ENCODE data around the gene AFAP1L1. TPM values are rescaled to one million over a fixed set of nuclear protein-coding genes. Genes with fewer than 3 reads are reported as not detected.

Gene AFAP1L1
- total and polyA plus RNA-seq, 9 of the 15 experiments (the other 6 are each of a cell fraction or from before 2014, with no cell fraction given): 0.01 to 0.12 (median 0.03) TPM; not detected in 4

DNA sequence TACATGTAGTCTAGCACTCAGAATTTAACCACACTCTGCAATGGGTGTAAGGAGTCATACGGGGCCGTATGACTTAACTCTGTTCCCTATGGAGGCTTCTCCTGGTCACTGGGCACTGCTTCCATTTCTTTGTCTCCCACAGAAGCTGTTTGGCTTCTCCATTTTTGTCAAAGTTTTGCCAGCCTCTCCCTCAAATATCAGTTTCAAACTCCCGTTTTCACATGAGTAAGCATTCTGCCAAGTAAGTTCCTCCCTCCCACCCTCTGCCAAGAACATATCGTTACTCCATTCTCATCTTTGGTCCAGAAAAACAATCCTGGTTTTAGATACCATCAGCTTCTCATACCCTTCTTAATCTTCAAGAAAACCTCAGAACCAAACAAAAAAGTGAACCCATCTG lies 6.1 kb downstream of the AFAP1L1 start:
- H3K9me3 ChIP-seq (replicated peaks; ENCODE audit: control insufficient read depth, insufficient read depth, low read depth, low read length): no peaks in the 10 kb centered on the region
- no TSS peak for BruUV-seq (replicated peaks)
- H4K20me1 ChIP-seq (replicated peaks; ENCODE audit: control insufficient read depth, insufficient read depth, low read length): no peaks in the 10 kb centered on the region
- no peaks in the 10 kb centered on the region for H3K36me3 ChIP-seq (ENCODE audit: control insufficient read depth, insufficient read depth, low read length)
- in situ Hi-C loops (cut with MboI) (no loop called here), intact Hi-C loops (cut with micrococcal nuclease) (no loop called here)
- no peaks in the 10 kb centered on the region for H3K79me2 ChIP-seq (ENCODE audit: control insufficient read depth, insufficient read depth, low read length)
- WGBS (ENCODE audit: insufficient coverage, low coverage, missing lambda C conversion rate): 2% methylated on average over 4 of the region's 4 CpGs
- no peak overlapping the region for H3K4me2 ChIP-seq (ENCODE audit: insufficient read depth, low read length)
- H3K27ac ChIP-seq (ENCODE audit: extremely low read depth, low read depth, low read length): no peak overlapping the region
- no peak for FAIRE-seq
- H3K9me1 ChIP-seq (ENCODE audit: control insufficient read depth, insufficient read depth, low read length): no peaks in the 10 kb centered on the region
- no peak for ATAC-seq
- CTCF ChIA-PET (ENCODE audit: low intra/inter-chr PET ratio): no interaction called here
- H3K4me3 ChIP-seq: no peak overlapping the region
- no peak overlapping the region for H3K9ac ChIP-seq (ENCODE audit: insufficient read depth in 1 of 2, low read depth in 2 of 2, low read length in 2 of 2)
- no peak overlapping the region for H2AFZ ChIP-seq (ENCODE audit: low read depth, low read length)
- POLR2A ChIA-PET: no interaction called here
- DNase-seq (ENCODE audit: extremely low read depth in 1 of 4, low spot score in 3 of 4): no peak
- peaks cover 27 to 43% of the 10 kb centered on the region in 2 experiments for H3K27me3 ChIP-seq (ENCODE audit: control insufficient read depth in 2 of 2, insufficient read depth in 2 of 2, low read length in 2 of 2)
- H3K4me1 ChIP-seq (replicated peaks in 1 of 2; ENCODE audit: control insufficient read depth in 2 of 2, insufficient read depth in 2 of 2, low read length in 2 of 2): no peaks in the 10 kb centered on the region
- TF ChIP-seq, protein P1, sequence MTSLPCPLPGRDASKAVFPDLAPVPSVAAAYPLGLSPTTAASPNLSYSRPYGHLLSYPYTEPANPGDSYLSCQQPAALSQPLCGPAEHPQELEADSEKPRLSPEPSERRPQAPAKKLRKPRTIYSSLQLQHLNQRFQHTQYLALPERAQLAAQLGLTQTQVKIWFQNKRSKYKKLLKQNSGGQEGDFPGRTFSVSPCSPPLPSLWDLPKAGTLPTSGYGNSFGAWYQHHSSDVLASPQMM (CRISPR knock-in tag; IDR thresholded peaks at IDR 0.05): no peak
- TF ChIP-seq KDM4B (IDR thresholded peaks at IDR 0.05; ENCODE audit: borderline replicate concordance in 2 of 2, low read depth in 1 of 2): no peak
- no peak for TF ChIP-seq MAFK (IDR thresholded peaks at IDR 0.05; ENCODE audit: low read length)
- TF ChIP-seq, protein P2, sequence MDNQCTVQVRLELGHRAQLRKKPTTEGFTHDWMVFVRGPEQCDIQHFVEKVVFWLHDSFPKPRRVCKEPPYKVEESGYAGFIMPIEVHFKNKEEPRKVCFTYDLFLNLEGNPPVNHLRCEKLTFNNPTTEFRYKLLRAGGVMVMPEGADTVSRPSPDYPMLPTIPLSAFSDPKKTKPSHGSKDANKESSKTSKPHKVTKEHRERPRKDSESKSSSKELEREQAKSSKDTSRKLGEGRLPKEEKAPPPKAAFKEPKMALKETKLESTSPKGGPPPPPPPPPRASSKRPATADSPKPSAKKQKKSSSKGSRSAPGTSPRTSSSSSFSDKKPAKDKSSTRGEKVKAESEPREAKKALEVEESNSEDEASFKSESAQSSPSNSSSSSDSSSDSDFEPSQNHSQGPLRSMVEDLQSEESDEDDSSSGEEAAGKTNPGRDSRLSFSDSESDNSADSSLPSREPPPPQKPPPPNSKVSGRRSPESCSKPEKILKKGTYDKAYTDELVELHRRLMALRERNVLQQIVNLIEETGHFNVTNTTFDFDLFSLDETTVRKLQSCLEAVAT (IDR thresholded peaks at IDR 0.05): no peak
- TF ChIP-seq, protein P3, sequence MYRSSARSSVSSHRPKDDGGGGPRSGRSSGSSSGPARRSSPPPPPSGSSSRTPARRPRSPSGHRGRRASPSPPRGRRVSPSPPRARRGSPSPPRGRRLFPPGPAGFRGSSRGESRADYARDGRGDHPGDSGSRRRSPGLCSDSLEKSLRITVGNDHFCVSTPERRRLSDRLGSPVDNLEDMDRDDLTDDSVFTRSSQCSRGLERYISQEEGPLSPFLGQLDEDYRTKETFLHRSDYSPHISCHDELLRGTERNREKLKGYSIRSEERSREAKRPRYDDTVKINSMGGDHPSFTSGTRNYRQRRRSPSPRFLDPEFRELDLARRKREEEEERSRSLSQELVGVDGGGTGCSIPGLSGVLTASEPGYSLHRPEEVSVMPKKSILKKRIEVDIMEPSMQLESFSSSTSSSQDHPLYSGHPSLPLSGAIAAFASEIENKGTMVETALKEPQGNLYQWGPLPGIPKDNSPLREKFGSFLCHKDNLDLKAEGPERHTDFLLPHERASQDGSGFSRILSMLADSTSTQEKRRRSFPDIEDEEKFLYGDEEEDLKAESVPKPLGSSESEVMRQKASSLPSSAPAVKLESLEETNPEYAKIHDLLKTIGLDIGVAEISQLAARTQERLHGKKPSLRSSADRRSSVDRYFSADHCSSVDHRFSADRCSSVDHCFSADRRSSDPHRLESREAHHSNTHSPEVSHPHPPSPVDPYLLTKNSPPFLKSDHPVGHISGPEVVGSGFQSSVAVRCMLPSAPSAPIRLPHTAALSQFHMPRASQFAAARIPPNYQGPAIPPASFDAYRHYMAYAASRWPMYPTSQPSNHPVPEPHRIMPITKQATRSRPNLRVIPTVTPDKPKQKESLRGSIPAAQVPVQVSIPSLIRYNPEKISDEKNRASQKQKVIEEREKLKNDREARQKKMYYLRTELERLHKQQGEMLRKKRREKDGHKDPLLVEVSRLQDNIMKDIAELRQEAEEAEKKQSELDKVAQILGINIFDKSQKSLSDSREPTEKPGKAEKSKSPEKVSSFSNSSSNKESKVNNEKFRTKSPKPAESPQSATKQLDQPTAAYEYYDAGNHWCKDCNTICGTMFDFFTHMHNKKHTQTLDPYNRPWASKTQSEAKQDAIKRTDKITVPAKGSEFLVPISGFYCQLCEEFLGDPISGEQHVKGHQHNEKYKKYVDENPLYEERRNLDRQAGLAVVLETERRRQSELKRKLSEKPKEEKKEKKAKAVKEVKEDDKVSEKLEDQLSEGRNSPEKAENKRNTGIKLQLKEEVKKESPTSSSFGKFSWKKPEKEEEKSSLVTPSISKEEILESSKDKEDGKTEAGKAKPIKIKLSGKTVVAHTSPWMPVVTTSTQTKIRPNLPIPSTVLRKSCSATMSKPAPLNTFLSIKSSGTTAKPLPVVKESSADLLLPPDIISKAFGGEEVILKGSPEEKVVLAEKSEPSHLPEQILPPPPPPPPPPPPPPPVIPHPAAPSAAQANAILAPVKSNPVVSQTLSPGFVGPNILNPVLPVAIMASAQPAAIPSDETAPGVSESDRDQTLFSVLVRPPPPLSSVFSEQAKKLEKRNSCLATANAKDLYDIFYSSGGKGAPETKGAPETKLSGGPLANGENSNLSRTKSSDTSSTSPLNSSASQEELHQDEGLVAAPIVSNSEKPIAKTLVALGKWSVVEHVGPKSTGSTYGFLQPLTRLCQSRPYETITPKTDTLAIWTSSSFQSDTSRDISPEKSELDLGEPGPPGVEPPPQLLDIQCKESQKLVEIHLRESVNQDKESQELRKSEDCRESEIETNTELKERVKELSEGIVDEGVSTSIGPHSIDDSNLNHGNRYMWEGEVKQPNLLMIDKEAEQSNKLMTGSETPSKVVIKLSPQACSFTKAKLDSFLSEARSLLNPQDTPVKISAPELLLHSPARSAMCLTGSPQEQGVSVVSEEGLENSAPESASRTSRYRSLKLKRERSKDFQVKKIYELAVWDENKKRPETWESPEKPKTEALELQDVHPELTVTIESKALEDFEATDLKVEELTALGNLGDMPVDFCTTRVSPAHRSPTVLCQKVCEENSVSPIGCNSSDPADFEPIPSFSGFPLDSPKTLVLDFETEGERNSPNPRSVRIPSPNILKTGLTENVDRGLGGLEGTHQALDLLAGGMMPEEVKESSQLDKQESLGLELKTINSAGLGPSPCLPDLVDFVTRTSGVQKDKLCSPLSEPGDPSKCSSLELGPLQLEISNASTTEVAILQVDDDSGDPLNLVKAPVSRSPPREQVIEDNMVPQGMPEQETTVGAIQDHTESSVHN (IDR thresholded peaks at IDR 0.05; ENCODE audit: borderline replicate concordance in 1 of 2, low read depth in 1 of 2): no peak
- TF ChIP-seq, protein P4, sequence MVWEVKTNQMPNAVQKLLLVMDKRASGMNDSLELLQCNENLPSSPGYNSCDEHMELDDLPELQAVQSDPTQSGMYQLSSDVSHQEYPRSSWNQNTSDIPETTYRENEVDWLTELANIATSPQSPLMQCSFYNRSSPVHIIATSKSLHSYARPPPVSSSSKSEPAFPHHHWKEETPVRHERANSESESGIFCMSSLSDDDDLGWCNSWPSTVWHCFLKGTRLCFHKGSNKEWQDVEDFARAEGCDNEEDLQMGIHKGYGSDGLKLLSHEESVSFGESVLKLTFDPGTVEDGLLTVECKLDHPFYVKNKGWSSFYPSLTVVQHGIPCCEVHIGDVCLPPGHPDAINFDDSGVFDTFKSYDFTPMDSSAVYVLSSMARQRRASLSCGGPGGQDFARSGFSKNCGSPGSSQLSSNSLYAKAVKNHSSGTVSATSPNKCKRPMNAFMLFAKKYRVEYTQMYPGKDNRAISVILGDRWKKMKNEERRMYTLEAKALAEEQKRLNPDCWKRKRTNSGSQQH (CRISPR knock-in tag; IDR thresholded peaks at IDR 0.05): no peak
- TF ChIP-seq CTBP1 (IDR thresholded peaks at IDR 0.05; ENCODE audit: borderline replicate concordance): no peak
- TF ChIP-seq U2AF2 (optimal IDR thresholded peaks at IDR 0.05; ENCODE audit: low read depth, low read length): no peak
- TF ChIP-seq ZNF830 (CRISPR knock-in tag; IDR thresholded peaks at IDR 0.05): no peak
- TF ChIP-seq, protein P5, sequence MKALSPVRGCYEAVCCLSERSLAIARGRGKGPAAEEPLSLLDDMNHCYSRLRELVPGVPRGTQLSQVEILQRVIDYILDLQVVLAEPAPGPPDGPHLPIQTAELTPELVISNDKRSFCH (CRISPR knock-in tag; IDR thresholded peaks at IDR 0.05): no peak
- TF ChIP-seq, protein P5 (tag; IDR thresholded peaks at IDR 0.05): no peak

All from K562 (cell line).